Neural progenitor cell (in vitro differentiated cells): ENCODE data around the gene CCR2.

Experiments used
- CTCF ChIP-seq: fragments of 200-600 bp; sonication (generic); IDR thresholded peaks from 2 replicates; pipeline ENCODE4 v1.5.1; 2017; ENCODE audit warnings: antibody characterized with exemption, mild to moderate bottlenecking
- EZH2 ChIP-seq: fragments of 200-600 bp; sonication (generic); IDR thresholded peaks from 2 replicates; pipeline ENCODE4 v1.6.1; 2017; ENCODE audit warnings: antibody characterized with exemption, mild to moderate bottlenecking, moderate library complexity
- EZH2phosphoT487 ChIP-seq: fragments of 200-600 bp; sonication (generic); IDR thresholded peaks from 2 replicates; pipeline ENCODE4 v1.6.1; 2017; ENCODE audit warnings: antibody characterized with exemption

GRCh38 chr3:46380471-46381221 lies 26.7 kb downstream of the CCR2 start:
- no peak for TF ChIP-seq CTCF
- no peak for TF ChIP-seq EZH2
- TF ChIP-seq EZH2phosphoT487: no peak
